Trophoblast cell (in vitro differentiated cells and primary cell): Measurements from ENCODE around the gene CD47. TPM values are rescaled to one million over a fixed set of nuclear protein-coding genes. Genes with fewer than 3 reads are reported as not detected.
A peak's percentile ranks its signal among the peaks of the same experiment; 100 is the strongest.

ENCODE experiments used
- DNase-seq, 2 donors: peaks; one replicate each; pipeline ENCODE4 v3.0.0-alpha.2; 2016
- H2AFZ ChIP-seq: 2 replicates; pipeline ENCODE4 v1.6.1; 2013; ENCODE audit warnings: low read length, moderate library complexity, mild to moderate bottlenecking; ENCODE audit not compliant: insufficient read depth, poor library complexity
- H2AK5ac ChIP-seq: 2 replicates; pipeline ENCODE4 v1.6.1; 2013; ENCODE audit warnings: mild to moderate bottlenecking, low read length
- H2BK120ac ChIP-seq: 2 replicates; pipeline ENCODE4 v1.6.1; 2013; ENCODE audit warnings: low read length, mild to moderate bottlenecking, moderate library complexity; ENCODE audit not compliant: insufficient read depth, poor library complexity
- H2BK12ac ChIP-seq: 2 replicates; pipeline ENCODE4 v1.6.1; 2013; ENCODE audit warnings: mild to moderate bottlenecking, low read length, moderate library complexity
- H2BK5ac ChIP-seq: 2 replicates; pipeline ENCODE4 v1.6.1; 2013; ENCODE audit warnings: low read length, low read depth, moderate library complexity, mild to moderate bottlenecking; ENCODE audit not compliant: poor library complexity
- H3K14ac ChIP-seq: 2 replicates; pipeline ENCODE4 v1.6.1; 2013; ENCODE audit warnings: mild to moderate bottlenecking, low read length
- H3K18ac ChIP-seq: 2 replicates; pipeline ENCODE4 v1.6.1; 2013; ENCODE audit warnings: mild to moderate bottlenecking, low read length
- H3K23ac ChIP-seq: 2 replicates; pipeline ENCODE4 v1.6.1; 2013; ENCODE audit warnings: low read length
- H3K27ac ChIP-seq: 2 replicates; pipeline ENCODE4 v1.5.1; 2013; ENCODE audit warnings: low read depth, mild to moderate bottlenecking, inconsistent platforms, low read length, moderate library complexity
- H3K27me3 ChIP-seq: 2 replicates; pipeline ENCODE4 v1.6.1; 2013; ENCODE audit warnings: inconsistent platforms, mild to moderate bottlenecking, low read length, moderate library complexity; ENCODE audit not compliant: insufficient read depth
- H3K36me3 ChIP-seq, 2 experiments: 1 replicate in 1 of 2; 2 replicates in 1 of 2; pipeline ENCODE4 v1.6.1; 2013; ENCODE audit warnings: low read length in 2 of 2, mild to moderate bottlenecking in 2 of 2, moderate library complexity in 1 of 2; ENCODE audit not compliant: insufficient read depth in 2 of 2, control insufficient read depth in 1 of 2
- H3K4ac ChIP-seq: 2 replicates; pipeline ENCODE4 v1.6.1; 2013; ENCODE audit warnings: low read depth, mild to moderate bottlenecking, low read length, moderate library complexity
- H3K4me1 ChIP-seq, 2 experiments: 1 replicate in 1 of 2; 2 replicates in 1 of 2; pipeline ENCODE4 v1.6.1; 2013; ENCODE audit warnings: low read length in 2 of 2, mild to moderate bottlenecking in 2 of 2, moderate library complexity in 1 of 2; ENCODE audit not compliant: insufficient read depth in 2 of 2, control insufficient read depth in 1 of 2
- H3K4me2 ChIP-seq: 2 replicates; pipeline ENCODE4 v1.6.1; 2013; ENCODE audit warnings: inconsistent platforms, mild to moderate bottlenecking, low read length, moderate library complexity
- H3K4me3 ChIP-seq: 2 replicates; pipeline ENCODE4 v1.5.1; 2013; ENCODE audit warnings: mild to moderate bottlenecking, low read depth, low read length, inconsistent platforms
- H3K79me1 ChIP-seq: one replicate; pipeline ENCODE4 v1.6.1; 2013; ENCODE audit warnings: low read length
- H3K79me2 ChIP-seq: 2 replicates; pipeline ENCODE4 v1.6.1; 2013; ENCODE audit warnings: low read length, mild to moderate bottlenecking; ENCODE audit not compliant: control insufficient read depth, insufficient read depth, poor library complexity
- H3K9ac ChIP-seq: 2 replicates; pipeline ENCODE4 v1.6.1; 2013; ENCODE audit warnings: mild to moderate bottlenecking, low read length
- H3K9me3 ChIP-seq: 2 replicates; pipeline ENCODE4 v1.6.1; 2013; ENCODE audit warnings: low read depth, mild to moderate bottlenecking, control low read depth, inconsistent platforms, low read length; ENCODE audit not compliant: insufficient read depth
- H4K12ac ChIP-seq: 2 replicates; pipeline ENCODE4 v1.6.1; 2013; ENCODE audit warnings: low read depth, mild to moderate bottlenecking, low read length, moderate library complexity
- H4K8ac ChIP-seq: 2 replicates; pipeline ENCODE4 v1.6.1; 2013; ENCODE audit warnings: low read depth, mild to moderate bottlenecking, low read length, moderate library complexity
- H4K91ac ChIP-seq: one replicate; pipeline ENCODE4 v1.6.1; 2013; ENCODE audit warnings: low read depth, mild to moderate bottlenecking, low read length, moderate library complexity
- WGBS: extraction: QIAGEN DNeasy Blood & Tissue Kit; methylation state at CpG from one replicate; pipeline ENCODE4 v1.1.7; 2013; ENCODE audit warnings: missing lambda C conversion rate; ENCODE audit not compliant: insufficient read length, insufficient coverage; ENCODE audit errors: extremely low coverage; 5-methylcytosine and 5-hydroxymethylcytosine counted together
- polyA plus RNA-seq: library from polyadenylated mRNA; stranded (reverse); fragments of 200-250 nt; gene quantifications from 2 replicates; pipeline ENCODE4 v1.2.3, GENCODE V29; 2013

CD47 gene
- polyA plus RNA-seq = 70.6 and 73.9 TPM in 2 replicates

DNA sequence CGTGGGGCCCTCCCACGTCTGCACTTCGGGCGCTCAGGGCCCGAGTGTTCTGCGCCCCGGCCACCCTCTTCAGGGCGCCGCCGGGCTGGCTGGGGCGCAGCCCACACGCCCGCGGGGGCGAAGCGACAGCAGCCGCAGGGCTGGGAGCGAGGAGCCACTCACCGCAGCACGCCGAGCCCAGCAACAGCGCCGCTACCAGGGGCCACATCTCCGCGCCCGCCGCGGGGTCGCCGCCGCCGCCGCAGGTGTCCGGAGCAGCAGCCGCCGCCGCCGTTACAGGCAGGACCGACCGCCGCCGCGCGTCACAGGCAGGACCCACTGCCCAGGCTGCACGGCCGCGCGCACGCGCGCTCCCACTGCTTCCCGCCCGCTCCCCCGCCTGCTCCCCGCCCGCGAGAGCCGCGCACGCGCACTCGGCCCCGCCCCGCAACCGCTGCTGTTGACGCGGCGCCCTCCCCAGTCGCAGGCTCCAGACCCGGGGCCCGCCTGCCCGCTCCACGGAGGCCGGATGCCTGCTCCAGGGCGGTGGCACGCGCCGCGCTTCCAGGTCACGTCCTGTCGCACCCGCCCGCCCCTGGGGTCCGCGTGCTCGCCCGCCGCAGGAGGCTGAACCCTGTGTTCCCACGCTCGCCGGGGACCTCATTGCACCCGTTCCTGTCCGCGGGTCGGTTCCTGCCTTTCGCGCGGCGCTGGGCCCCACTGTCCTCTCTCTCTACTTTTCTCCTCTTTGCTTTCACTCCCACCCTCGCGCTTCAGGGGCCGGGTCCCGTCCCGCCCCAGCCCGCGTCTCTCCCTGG lies at the start of gene CD47:
Gene CD47, minus strand, starts transcription at position 331 of the 797 bp plus-strand sequence. Its CDS starts 123 bp downstream, at position 208.
- Histone ChIP-seq H2BK5ac (peak within 1 kb of the TSS; percentile 29), H3K27ac (peak within 1 kb of the TSS; percentile 33), H3K23ac (no peak within 1 kb of the TSS), H2AK5ac (peak within 1 kb of the TSS; percentile 62), H4K91ac (peak within 1 kb of the TSS; percentile 87), H3K36me3 (no peaks in the 10 kb centered on the region), H3K4me2 (peak within 1 kb of the TSS; percentile 92), H3K14ac (peak within 1 kb of the TSS; percentile 91), H2BK12ac (peak within 1 kb of the TSS; percentile 29), H2AFZ (peak within 1 kb of the TSS; percentile 87), H4K8ac (peak within 1 kb of the TSS; percentile 90), H3K9ac (peak within 1 kb of the TSS; percentile 83), H2BK120ac (peak within 1 kb of the TSS; percentile 88), H3K4me3 (peak within 1 kb of the TSS; percentile 94), H3K9me3 (peaks cover 2% of the 10 kb centered on the region), H3K79me2 (peaks cover 11% of the 10 kb centered on the region), H3K18ac (peak within 1 kb of the TSS; percentile 88), H3K4ac (peak within 1 kb of the TSS; percentile 3), H3K79me1 (peaks cover 13% of the 10 kb centered on the region), H3K27me3 (no peaks in the 10 kb centered on the region), H3K4me1 (peaks cover 0 to 6% of the 10 kb centered on the region in 2 experiments), H4K12ac (peak within 1 kb of the TSS; percentile 83)
- WGBS = no CpG with 5 or more reads among the region's 106 CpGs
- peak; percentile 87 to 93 for DNase-seq

DNA sequence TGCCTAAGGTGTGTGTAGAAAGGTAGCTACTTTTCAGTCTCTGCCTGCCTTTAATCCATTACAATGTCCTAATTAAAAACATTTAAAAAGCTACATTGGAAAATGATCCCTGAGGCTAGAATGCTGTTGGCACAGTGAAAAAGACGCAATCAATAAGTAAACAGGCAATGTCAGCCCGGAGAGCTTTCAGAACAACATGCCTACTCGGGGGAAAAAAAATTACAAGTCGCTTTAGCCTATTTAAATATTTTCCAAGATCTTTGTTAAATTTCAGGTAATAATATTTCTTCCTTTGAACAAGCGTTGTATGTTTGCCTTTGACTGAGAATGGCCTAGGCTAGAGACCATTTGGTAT lies 46.6 kb upstream of the CD47 start:
- Histone ChIP-seq H3K27ac (no peak overlapping the region), H3K4ac (no peak overlapping the region), H2AFZ (no peak overlapping the region), H3K9me3 (no peaks in the 10 kb centered on the region), H2BK120ac (no peak overlapping the region), H3K36me3 (no peaks in the 10 kb centered on the region), H3K9ac (no peak overlapping the region), H3K14ac (no peak overlapping the region), H2BK5ac (no peak overlapping the region), H3K27me3 (no peaks in the 10 kb centered on the region), H2AK5ac (no peak overlapping the region), H4K12ac (no peak overlapping the region), H2BK12ac (no peak overlapping the region), H3K23ac (no peak overlapping the region), H3K4me1 (no peaks in the 10 kb centered on the region), H4K8ac (no peak overlapping the region), H3K79me1 (no peaks in the 10 kb centered on the region), H4K91ac (no peak overlapping the region), H3K4me3 (no peak overlapping the region), H3K18ac (no peak overlapping the region), H3K4me2 (no peak overlapping the region), H3K79me2 (no peaks in the 10 kb centered on the region)
- no peak for DNase-seq
- no CpG with 5 or more reads among the region's 5 CpGs for WGBS

DNA sequence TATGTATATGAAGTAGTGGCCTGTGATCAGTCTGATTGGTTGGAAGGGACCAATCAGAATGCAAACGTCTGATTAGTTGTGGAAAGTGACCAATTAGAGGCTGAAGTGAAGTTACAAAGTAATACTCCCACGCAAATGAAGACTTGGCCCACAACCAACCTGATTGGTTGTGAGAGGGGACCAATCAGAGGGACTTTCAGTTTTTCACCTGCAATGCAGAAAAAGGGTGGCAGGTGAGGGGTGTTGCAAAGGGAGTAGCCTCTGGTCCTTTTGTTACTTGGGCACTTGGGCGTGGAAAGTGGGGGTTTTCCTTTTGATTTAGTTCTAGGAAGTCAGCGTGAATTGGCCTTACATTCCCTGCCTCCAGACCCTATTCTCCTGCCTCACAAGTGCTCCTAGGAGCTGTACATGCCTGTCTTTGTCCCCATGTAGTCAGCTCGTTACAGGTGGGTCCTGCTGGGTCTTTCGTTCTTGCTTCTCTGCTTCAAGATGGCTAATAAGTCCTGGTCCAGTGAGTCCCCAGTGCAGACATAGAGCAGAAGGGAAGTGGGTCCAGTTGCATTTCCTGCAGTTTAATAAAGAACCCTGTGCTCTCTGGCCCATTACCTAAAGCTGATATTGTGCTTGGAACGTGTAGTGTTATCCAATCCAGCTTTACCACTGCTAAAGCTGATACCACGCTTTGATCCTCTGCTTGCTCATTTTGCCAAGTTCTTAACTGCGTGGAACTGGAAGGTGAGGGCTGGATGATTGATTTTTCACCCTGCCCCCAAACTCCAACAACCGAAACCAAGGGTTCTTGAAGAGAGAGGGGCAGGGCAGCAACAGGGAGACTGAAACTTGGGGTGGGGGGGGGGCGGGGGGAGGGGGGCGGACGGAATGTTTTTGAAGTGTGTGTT lies 46.0 kb upstream of the CD47 start:
- Histone ChIP-seq H3K14ac (no peak overlapping the region), H3K18ac (no peak overlapping the region), H3K4me1 (no peaks in the 10 kb centered on the region), H3K23ac (no peak overlapping the region), H3K9ac (no peak overlapping the region), H3K4me3 (no peak overlapping the region), H3K79me2 (no peaks in the 10 kb centered on the region), H2BK12ac (no peak overlapping the region), H2AFZ (no peak overlapping the region), H2BK5ac (no peak overlapping the region), H3K4me2 (no peak overlapping the region), H3K4ac (no peak overlapping the region), H4K91ac (no peak overlapping the region), H3K36me3 (no peaks in the 10 kb centered on the region), H3K27me3 (no peaks in the 10 kb centered on the region), H4K8ac (no peak overlapping the region), H2AK5ac (no peak overlapping the region), H4K12ac (no peak overlapping the region), H3K79me1 (no peaks in the 10 kb centered on the region), H3K27ac (no peak overlapping the region), H2BK120ac (no peak overlapping the region), H3K9me3 (no peaks in the 10 kb centered on the region)
- WGBS = no CpG with 5 or more reads among the region's 13 CpGs
- DNase-seq = no peak

DNA sequence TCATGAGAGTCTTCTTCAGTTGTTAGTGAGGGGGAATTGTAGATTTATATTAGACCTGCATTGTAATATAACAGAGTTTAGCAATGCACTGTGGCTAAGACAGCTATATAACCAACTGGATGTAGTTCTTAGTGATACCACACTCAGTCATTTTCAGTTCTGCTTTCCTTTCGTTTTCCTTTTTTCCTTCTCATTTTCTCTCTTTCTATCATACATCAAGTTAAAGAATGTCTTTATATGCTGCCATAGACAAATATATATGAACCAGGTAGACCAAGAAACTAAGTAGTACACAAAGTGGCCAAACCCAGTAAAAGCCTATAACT lies 43.7 kb upstream of the CD47 start:
- H2AFZ ChIP-seq = no peak overlapping the region
- no peak overlapping the region for H4K12ac ChIP-seq
- no peak overlapping the region for H3K9ac ChIP-seq
- no peaks in the 10 kb centered on the region for H3K36me3 ChIP-seq
- H3K4ac ChIP-seq = no peak overlapping the region
- H3K27me3 ChIP-seq = no peaks in the 10 kb centered on the region
- no CpG with 5 or more reads among the region's 1 CpG for WGBS
- H3K23ac ChIP-seq = no peak overlapping the region
- H3K27ac ChIP-seq = no peak overlapping the region
- no peak overlapping the region for H3K4me2 ChIP-seq
- DNase-seq = no peak
- H4K8ac ChIP-seq = no peak overlapping the region
- H3K14ac ChIP-seq = no peak overlapping the region
- H2BK12ac ChIP-seq = no peak overlapping the region
- H3K18ac ChIP-seq = no peak overlapping the region
- no peaks in the 10 kb centered on the region for H3K79me2 ChIP-seq
- no peaks in the 10 kb centered on the region for H3K9me3 ChIP-seq
- H3K4me3 ChIP-seq = no peak overlapping the region
- H2BK5ac ChIP-seq = no peak overlapping the region
- no peak overlapping the region for H2BK120ac ChIP-seq
- H4K91ac ChIP-seq = no peak overlapping the region
- H3K79me1 ChIP-seq = no peaks in the 10 kb centered on the region
- H2AK5ac ChIP-seq = no peak overlapping the region
- peaks cover 0 to 2% of the 10 kb centered on the region in 2 experiments for H3K4me1 ChIP-seq
